ENCODE data around the gene CORIN. TPM values are rescaled to one million over a fixed set of nuclear protein-coding genes. Genes with fewer than 3 reads are reported as not detected.

The CORIN gene
- total RNA-seq, 1 donor from 2014 or later, result 92.0 TPM

DNA sequence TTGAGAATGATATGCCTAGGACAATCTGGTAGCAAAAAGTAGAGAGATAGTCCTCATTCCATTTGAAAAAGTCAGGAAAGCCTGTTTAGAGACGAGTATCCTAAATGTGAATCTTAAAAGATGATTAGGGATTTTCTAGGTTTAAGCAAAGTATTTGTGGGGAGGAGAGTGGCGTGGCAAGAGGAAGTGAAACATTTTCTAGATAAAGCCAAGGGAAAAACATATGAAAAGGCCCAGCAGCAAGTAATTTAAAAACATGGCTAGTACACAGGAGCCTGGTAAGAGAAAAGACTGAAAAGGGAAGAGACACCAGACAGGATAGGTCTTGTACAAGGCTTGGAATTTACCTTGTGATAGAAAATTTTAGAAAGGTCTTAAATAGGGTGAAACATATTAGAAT lies 45.9 kb downstream of the CORIN start:
- H3K9me3 ChIP-seq (replicated peaks), result peaks cover 7% of the 10 kb centered on the region
- H3K36me3 ChIP-seq, result no peaks in the 10 kb centered on the region
- H3K27me3 ChIP-seq (ENCODE audit: low read depth), result no peaks in the 10 kb centered on the region
- no peak overlapping the region for H3K4me3 ChIP-seq
- TF ChIP-seq, protein P1, sequence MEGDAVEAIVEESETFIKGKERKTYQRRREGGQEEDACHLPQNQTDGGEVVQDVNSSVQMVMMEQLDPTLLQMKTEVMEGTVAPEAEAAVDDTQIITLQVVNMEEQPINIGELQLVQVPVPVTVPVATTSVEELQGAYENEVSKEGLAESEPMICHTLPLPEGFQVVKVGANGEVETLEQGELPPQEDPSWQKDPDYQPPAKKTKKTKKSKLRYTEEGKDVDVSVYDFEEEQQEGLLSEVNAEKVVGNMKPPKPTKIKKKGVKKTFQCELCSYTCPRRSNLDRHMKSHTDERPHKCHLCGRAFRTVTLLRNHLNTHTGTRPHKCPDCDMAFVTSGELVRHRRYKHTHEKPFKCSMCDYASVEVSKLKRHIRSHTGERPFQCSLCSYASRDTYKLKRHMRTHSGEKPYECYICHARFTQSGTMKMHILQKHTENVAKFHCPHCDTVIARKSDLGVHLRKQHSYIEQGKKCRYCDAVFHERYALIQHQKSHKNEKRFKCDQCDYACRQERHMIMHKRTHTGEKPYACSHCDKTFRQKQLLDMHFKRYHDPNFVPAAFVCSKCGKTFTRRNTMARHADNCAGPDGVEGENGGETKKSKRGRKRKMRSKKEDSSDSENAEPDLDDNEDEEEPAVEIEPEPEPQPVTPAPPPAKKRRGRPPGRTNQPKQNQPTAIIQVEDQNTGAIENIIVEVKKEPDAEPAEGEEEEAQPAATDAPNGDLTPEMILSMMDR (IDR thresholded peaks at IDR 0.05; ENCODE audit: borderline replicate concordance), result no peak
- no peak overlapping the region for H3K27ac ChIP-seq (replicated peaks)
- DNase-seq, result no peak
- intact Hi-C loops (cut with micrococcal nuclease), result no loop called here
- peaks cover 30% of the 10 kb centered on the region for H3K4me1 ChIP-seq

DNA sequence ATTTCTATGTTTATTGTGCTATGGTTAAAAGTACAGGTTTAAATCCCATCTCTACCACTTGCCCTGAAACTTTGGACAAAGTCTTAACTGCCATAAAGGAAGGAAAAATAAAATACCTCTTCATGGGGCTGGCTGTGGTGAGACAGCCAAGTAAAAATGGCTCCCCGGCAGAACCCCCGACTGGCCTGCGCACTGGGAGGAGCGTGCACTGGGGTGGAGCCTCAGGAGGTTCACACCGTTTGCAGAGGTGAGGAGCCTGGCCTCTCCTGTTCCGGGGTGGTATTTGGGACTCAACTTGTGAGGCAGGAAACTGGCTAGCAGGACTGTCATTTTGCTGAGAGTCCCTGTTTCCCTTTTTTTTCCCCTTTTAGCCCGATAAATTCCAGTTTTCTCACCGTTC lies 47.8 kb downstream of the CORIN start:
- Histone ChIP-seq H3K27ac (replicated peaks) (no peak overlapping the region), H3K4me1 (peaks cover 26% of the 10 kb centered on the region), H3K36me3 (no peaks in the 10 kb centered on the region), H3K27me3 (ENCODE audit: low read depth) (no peaks in the 10 kb centered on the region), H3K9me3 (replicated peaks) (peaks cover 7% of the 10 kb centered on the region), H3K4me3 (no peak overlapping the region)
- no peak for DNase-seq
- TF ChIP-seq, protein P1 (IDR thresholded peaks at IDR 0.05; ENCODE audit: borderline replicate concordance), result no peak
- intact Hi-C loops (cut with micrococcal nuclease), result no loop called here

DNA sequence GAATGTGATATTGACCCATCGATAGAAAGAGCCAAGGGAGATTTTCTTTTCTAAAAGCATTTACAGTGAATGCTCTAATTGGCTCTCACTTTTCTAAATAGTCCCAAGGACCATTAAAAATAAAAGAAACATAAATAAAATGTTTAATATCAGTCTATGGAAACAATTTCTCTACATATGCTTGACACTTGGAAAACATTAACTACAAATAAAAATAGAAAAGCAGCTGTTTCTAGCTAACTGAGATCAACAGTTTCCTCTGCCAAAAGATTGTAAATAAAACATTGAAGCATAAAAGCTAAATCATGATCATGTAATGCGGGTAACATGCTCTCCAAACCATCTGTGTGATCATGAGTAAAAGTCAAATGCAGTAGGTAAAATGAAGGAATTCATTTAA lies 49.7 kb downstream of the CORIN start:
- no peak for DNase-seq
- H3K4me1 ChIP-seq, result peaks cover 45% of the 10 kb centered on the region
- intact Hi-C loops (cut with micrococcal nuclease), result no loop called here
- TF ChIP-seq, protein P1 (IDR thresholded peaks at IDR 0.05; ENCODE audit: borderline replicate concordance), result no peak
- peaks cover 7% of the 10 kb centered on the region for H3K9me3 ChIP-seq (replicated peaks)
- no peaks in the 10 kb centered on the region for H3K27me3 ChIP-seq (ENCODE audit: low read depth)
- no peaks in the 10 kb centered on the region for H3K36me3 ChIP-seq
- H3K4me3 ChIP-seq, result no peak overlapping the region
- H3K27ac ChIP-seq (replicated peaks), result peak overlapping the region; percentile 47

DNA sequence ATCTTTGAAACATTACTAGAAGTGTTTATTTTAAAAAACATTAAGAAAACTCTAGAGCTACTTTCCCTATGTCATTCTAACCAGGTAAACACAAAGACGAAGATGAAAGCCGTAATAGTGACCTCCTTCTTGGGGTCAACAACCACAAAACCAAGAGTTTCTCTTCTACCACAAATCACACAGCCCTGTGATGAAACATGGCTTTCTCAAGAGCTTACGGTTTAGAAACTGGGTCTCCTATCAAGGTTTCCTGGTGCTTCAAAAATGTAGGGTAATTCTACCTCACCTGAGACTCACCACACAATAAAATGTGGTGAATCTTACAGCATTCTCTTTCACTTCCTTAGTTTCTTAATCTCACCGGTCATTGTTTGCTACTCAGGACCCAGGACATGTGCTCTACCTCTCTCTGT lies 50.9 kb downstream of the CORIN start:
- no peaks in the 10 kb centered on the region for H3K36me3 ChIP-seq
- peaks cover 50% of the 10 kb centered on the region for H3K4me1 ChIP-seq
- H3K4me3 ChIP-seq, result no peak overlapping the region
- H3K27me3 ChIP-seq (ENCODE audit: low read depth), result no peaks in the 10 kb centered on the region
- intact Hi-C loops (cut with micrococcal nuclease), result no loop called here
- H3K9me3 ChIP-seq (replicated peaks), result peaks cover 7% of the 10 kb centered on the region
- TF ChIP-seq, protein P1 (IDR thresholded peaks at IDR 0.05; ENCODE audit: borderline replicate concordance), result no peak
- DNase-seq, result no peak
- peak overlapping the region; percentile 76 for H3K27ac ChIP-seq (replicated peaks)

DNA sequence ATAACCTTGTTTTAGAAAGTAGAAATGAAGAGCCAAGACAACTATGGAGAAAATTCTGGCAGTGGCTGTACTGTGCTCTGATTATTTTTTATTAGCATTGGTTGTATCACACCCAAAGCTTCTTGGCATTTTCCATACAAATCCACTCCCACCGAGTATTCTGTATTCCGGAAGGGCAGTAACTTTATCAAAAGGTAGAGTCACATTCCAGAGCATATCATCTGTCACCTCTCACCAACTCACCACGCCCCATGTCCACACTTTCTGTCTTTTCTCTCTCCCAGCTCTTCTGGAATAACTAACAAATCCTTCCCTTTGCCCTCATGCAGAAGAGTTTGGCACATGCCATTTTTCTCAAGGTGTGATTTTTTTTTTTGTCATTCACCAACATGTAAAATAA lies 52.7 kb downstream of the CORIN start:
- Histone ChIP-seq H3K27ac (replicated peaks) (peak overlapping the region; percentile 76), H3K4me1 (peaks cover 50% of the 10 kb centered on the region), H3K9me3 (replicated peaks) (peaks cover 9% of the 10 kb centered on the region), H3K4me3 (no peak overlapping the region), H3K36me3 (peaks cover 5% of the 10 kb centered on the region), H3K27me3 (ENCODE audit: low read depth) (no peaks in the 10 kb centered on the region)
- intact Hi-C loops (cut with micrococcal nuclease), result no loop called here
- no peak for DNase-seq
- TF ChIP-seq, protein P1 (IDR thresholded peaks at IDR 0.05; ENCODE audit: borderline replicate concordance), result no peak

DNA sequence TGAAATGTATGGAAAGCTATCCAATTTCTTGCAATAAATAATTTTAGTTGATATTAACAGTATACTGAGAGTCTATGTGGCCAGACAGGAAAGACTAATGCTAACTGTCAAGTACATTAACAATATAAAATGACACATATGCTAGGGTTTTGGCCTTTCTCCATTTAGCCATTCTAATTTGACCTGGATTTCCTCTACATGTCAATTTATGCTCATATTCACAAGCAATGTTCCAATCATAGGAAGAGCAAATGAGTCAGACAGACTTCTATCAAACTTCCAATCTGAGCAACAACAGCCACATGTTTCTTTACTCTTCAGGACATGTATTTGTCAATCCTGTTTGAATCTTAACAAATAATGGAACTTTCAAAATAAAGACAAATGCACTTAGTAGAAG lies 53.6 kb downstream of the CORIN start:
- peak overlapping the region; percentile 76 for H3K27ac ChIP-seq (replicated peaks)
- peaks cover 45% of the 10 kb centered on the region for H3K4me1 ChIP-seq
- H3K27me3 ChIP-seq (ENCODE audit: low read depth), result no peaks in the 10 kb centered on the region
- intact Hi-C loops (cut with micrococcal nuclease), result no loop called here
- TF ChIP-seq, protein P1 (IDR thresholded peaks at IDR 0.05; ENCODE audit: borderline replicate concordance), result no peak
- no peak for DNase-seq
- peaks cover 9% of the 10 kb centered on the region for H3K9me3 ChIP-seq (replicated peaks)
- no peak overlapping the region for H3K4me3 ChIP-seq
- H3K36me3 ChIP-seq, result peaks cover 5% of the 10 kb centered on the region
